GM19351 (cell line): ENCODE results near the gene CHD1.

Source experiments
- ATAC-seq: cut with Tn5 transposase; IDR thresholded peaks from one replicate; pipeline ENCODE4 v1.9.1; 2021; ENCODE audit warnings: mild to moderate bottlenecking, moderate library complexity; ENCODE audit not compliant: unreplicated experiment

Gene CHD1

GRCh38 chr5:98936948-98937715, 8.3 kb upstream of the CHD1 start:
- ATAC-seq: no peak

GRCh38 chr5:98935206-98935605, 6.4 kb upstream of the CHD1 start:
- no peak for ATAC-seq

GRCh38 chr5:98934546-98934945, 5.7 kb upstream of the CHD1 start:
- ATAC-seq: no peak

GRCh38 chr5:98933445-98934072, 4.8 kb upstream of the CHD1 start:
- peak; percentile 32 for ATAC-seq

GRCh38 chr5:98930972-98931762, 2.4 kb upstream of the CHD1 start:
- no peak for ATAC-seq

- peak; percentile 53 for ATAC-seq
Observed at GRCh38 chr5:98929710-98930298, 997 bp upstream of the CHD1 start.

- ATAC-seq: peak; percentile 29
Observed at GRCh38 chr5:98927989-98928872, 576 bp downstream of the CHD1 start.

- peak; percentile 18 for ATAC-seq
Observed at GRCh38 chr5:98927242-98927988, 1.4 kb downstream of the CHD1 start.

GRCh38 chr5:98923966-98924365, 4.8 kb downstream of the CHD1 start:
- ATAC-seq: no peak

GRCh38 chr5:98921947-98922505, 6.8 kb downstream of the CHD1 start:
- no peak for ATAC-seq

GRCh38 chr5:98917433-98917832, 11.4 kb downstream of the CHD1 start:
- ATAC-seq: peak; percentile 45

- ATAC-seq: no peak
Observed at GRCh38 chr5:98916540-98916939, 12.3 kb downstream of the CHD1 start.

GRCh38 chr5:98913911-98914310, 14.9 kb downstream of the CHD1 start:
- ATAC-seq: peak; percentile 32

- no peak for ATAC-seq
Observed at GRCh38 chr5:98911280-98912040, 17.3 kb downstream of the CHD1 start.

- ATAC-seq: no peak
Observed at GRCh38 chr5:98909363-98909762, 19.4 kb downstream of the CHD1 start.

- no peak for ATAC-seq
Observed at GRCh38 chr5:98907951-98908350, 20.9 kb downstream of the CHD1 start.

GRCh38 chr5:98906756-98907355, 22.0 kb downstream of the CHD1 start:
- ATAC-seq: no peak
